HepG2 (cell line): ENCODE measurements around the gene C12orf60. TPM values are rescaled to one million over a fixed set of nuclear protein-coding genes. Genes with fewer than 3 reads are reported as not detected.

ENCODE experiments used
- ATF5 ChIP-seq: sonication (generic); formaldehyde crosslinking; IDR thresholded peaks from 2 replicates; pipeline ENCODE4 v1.4.0; 2020; ENCODE audit warnings: mild to moderate bottlenecking, low read depth, missing genetic modification reagents
- CBX1 ChIP-seq: IDR thresholded peaks from one replicate; pipeline ENCODE4 v1.6.1; 2016; ENCODE audit warnings: antibody characterized with exemption, low read depth
- GABPA ChIP-seq, 2 experiments: IDR thresholded peaks; 2 replicates each; pipeline ENCODE4 v1.6.1; 2011 to 2016; ENCODE audit warnings: low read depth in 2 of 2, low read length in 1 of 2, missing biosample characterization in 1 of 2, missing genetic modification characterization in 1 of 2
- HINFP ChIP-seq: sonication (generic); formaldehyde crosslinking; IDR thresholded peaks from 2 replicates; pipeline ENCODE4 v1.4.0; 2020; ENCODE audit warnings: low read depth, mild to moderate bottlenecking, missing genetic modification reagents
- MAF1 ChIP-seq: sonication (generic); formaldehyde crosslinking; IDR thresholded peaks from 2 replicates; pipeline ENCODE4 v1.5.0; 2020; ENCODE audit warnings: missing genetic modification reagents, borderline replicate concordance
- NPAS2 ChIP-seq: sonication (generic); formaldehyde crosslinking; IDR thresholded peaks from 2 replicates; pipeline ENCODE4 v1.8.0; 2022; ENCODE audit warnings: mild to moderate bottlenecking, missing genetic modification reagents, borderline replicate concordance
- REL ChIP-seq: sonication (generic); formaldehyde crosslinking; conservative IDR thresholded peaks from 2 replicates; pipeline ENCODE4 v1.8.0; 2022; ENCODE audit warnings: mild to moderate bottlenecking, missing genetic modification reagents, moderate library complexity
- RERE ChIP-seq: IDR thresholded peaks from 2 replicates; pipeline ENCODE4 v1.6.1; 2016; ENCODE audit warnings: low read depth, missing genetic modification reagents, missing compliant biosample characterization
- SCMH1 ChIP-seq: sonication (generic); formaldehyde crosslinking; IDR thresholded peaks from 2 replicates; pipeline ENCODE4 v1.9.0; 2021; ENCODE audit warnings: missing genetic modification reagents, mild to moderate bottlenecking, borderline replicate concordance
- SP1 ChIP-seq, 2 experiments: fragments of 450-650 bp in 1 of 2; sonication (generic) in 1 of 2; formaldehyde crosslinking in 1 of 2; IDR thresholded peaks; 2 replicates each; pipeline versions ENCODE4 v1.4.0 to v1.6.1; 2016 to 2020; ENCODE audit warnings: missing genetic modification reagents in 1 of 2
- ZBTB44 ChIP-seq: sonication (generic); formaldehyde crosslinking; IDR thresholded peaks from 2 replicates; pipeline ENCODE4 v1.4.0; 2020; ENCODE audit warnings: missing genetic modification reagents
- ZBTB7A ChIP-seq: sonication (generic); formaldehyde crosslinking; IDR thresholded peaks from 2 replicates; pipeline ENCODE4 v1.8.0; 2022; ENCODE audit warnings: mild to moderate bottlenecking, missing genetic modification reagents
- ZMYM4 ChIP-seq: sonication (generic); formaldehyde crosslinking; IDR thresholded peaks from 2 replicates; pipeline ENCODE4 v1.8.1; 2023; ENCODE audit warnings: mild to moderate bottlenecking, missing genetic modification reagents
- ZNF460 ChIP-seq: sonication (generic); formaldehyde crosslinking; IDR thresholded peaks from 2 replicates; pipeline ENCODE4 v1.5.1; 2020; ENCODE audit warnings: missing genetic modification reagents, mild to moderate bottlenecking, borderline replicate concordance
- ZNF484 ChIP-seq: sonication (generic); formaldehyde crosslinking; IDR thresholded peaks from 2 replicates; pipeline ENCODE4 v1.5.1; 2020; ENCODE audit warnings: mild to moderate bottlenecking, low read depth, missing genetic modification reagents, borderline replicate concordance
- ZNF558 ChIP-seq: sonication (generic); formaldehyde crosslinking; IDR thresholded peaks from 2 replicates; pipeline ENCODE4 v1.9.0; 2022; ENCODE audit warnings: mild to moderate bottlenecking, missing genetic modification reagents, borderline replicate concordance
- ZNF672 ChIP-seq: sonication (generic); formaldehyde crosslinking; IDR thresholded peaks from 2 replicates; pipeline ENCODE4 v1.8.1; 2022; ENCODE audit warnings: missing genetic modification reagents
- ZNF782 ChIP-seq: sonication (generic); formaldehyde crosslinking; IDR thresholded peaks from 2 replicates; pipeline ENCODE4 v1.4.0; 2020; ENCODE audit warnings: missing genetic modification reagents, mild to moderate bottlenecking, borderline replicate concordance
- polyA plus RNA-seq, 8 experiments: library from polyadenylated mRNA; depleted of rRNA in 3 of 8; stranded (reverse) in 7 of 8; unstranded in 1 of 8; fragments of >200 nt; fragmentation: Illumina TruSeq in 4 of 8; extraction: Trizol in 4 of 8; gene quantifications; 2 replicates each; pipeline versions ENCODE4 v1.2.1 to v1.2.3, GENCODE V29; 2011 to 2016; ENCODE audit warnings: low read depth in 4 of 8, missing spikeins in 1 of 8, mixed read lengths in 1 of 8; ENCODE audit not compliant: insufficient read depth in 1 of 8
- total RNA-seq, 5 experiments: library from RNA; depleted of rRNA; stranded (reverse); fragments of >200 nt; fragmentation: Illumina TruSeq; extraction: Trizol; gene quantifications; 2 replicates each; pipeline ENCODE4 v1.2.3, GENCODE V29; 2016; ENCODE audit warnings: low read depth in 1 of 5

C12orf60 gene
- total and polyA plus RNA-seq, 2 of the 13 experiments (the other 11 are each of a cell fraction or from before 2014, with no cell fraction given): 0.55 to 1.4 TPM

- no peak for TF ChIP-seq ZBTB44 (CRISPR knock-in tag)
- TF ChIP-seq ATF5 (CRISPR knock-in tag): 0 out of 2 replicates have a peak, but pooled peaks have one; percentile 30
- TF ChIP-seq ZNF672 (CRISPR knock-in tag): no peak
- peak; percentile 100 for TF ChIP-seq HINFP (CRISPR knock-in tag)
- TF ChIP-seq ZNF558 (CRISPR knock-in tag): 0 out of 2 replicates have a peak, but pooled peaks have one; percentile 12
- TF ChIP-seq MAF1 (CRISPR knock-in tag): 0 out of 2 replicates have a peak, but pooled peaks have one; percentile 46
- no peak; the same call in 1 of the 2 replicates for TF ChIP-seq RERE (CRISPR knock-in tag)
- TF ChIP-seq ZNF782: peak; percentile 50; the same call in 1 of the 2 replicates
- no peak for TF ChIP-seq ZNF484 (CRISPR knock-in tag)
- TF ChIP-seq REL (CRISPR knock-in tag): no peak
- no peak; the same call in 1 of the 2 replicates for TF ChIP-seq GABPA (IDR thresholded peaks at IDR 0.05; ENCODE audit: low read depth, low read length)
- peak; percentile 75 for TF ChIP-seq GABPA (CRISPR knock-in tag; IDR thresholded peaks at IDR 0.05; ENCODE audit: low read depth)
- TF ChIP-seq SCMH1 (CRISPR knock-in tag): no peak
- TF ChIP-seq ZBTB7A (CRISPR knock-in tag): no peak
- no peak; the same call in 1 of the 2 replicates for TF ChIP-seq ZNF460 (CRISPR knock-in tag)
- peak; percentile 32 for TF ChIP-seq CBX1
- peak; percentile 92 for TF ChIP-seq ZMYM4 (CRISPR knock-in tag)
- no peak for TF ChIP-seq NPAS2 (CRISPR knock-in tag)
- no peak for TF ChIP-seq SP1 (IDR thresholded peaks at IDR 0.05)
- TF ChIP-seq SP1 (CRISPR knock-in tag; IDR thresholded peaks at IDR 0.05): peak; percentile 93
Observed at GRCh38 chr12:14770496-14771461, 32.7 kb upstream of the C12orf60 start (continued).
